DND-41 (cell line): ENCODE measurements around the gene ZNF79.

Source experiments
- EZH2 ChIP-seq: IDR thresholded peaks from 3 replicates; pipeline ENCODE4 v1.6.1; 2012; ENCODE audit warnings: borderline replicate concordance, low read depth, mild to moderate bottlenecking, moderate library complexity, low read length, inconsistent platforms; ENCODE audit not compliant: severe bottlenecking
- TF ChIP-seq, protein P1 (sequence below): IDR thresholded peaks from 2 replicates; pipeline ENCODE4 v1.5.1; 2012; ENCODE audit warnings: borderline replicate concordance, low read length, moderate library complexity, mild to moderate bottlenecking; ENCODE audit not compliant: poor library complexity, severe bottlenecking; ENCODE audit errors: extremely low read depth

DNA sequence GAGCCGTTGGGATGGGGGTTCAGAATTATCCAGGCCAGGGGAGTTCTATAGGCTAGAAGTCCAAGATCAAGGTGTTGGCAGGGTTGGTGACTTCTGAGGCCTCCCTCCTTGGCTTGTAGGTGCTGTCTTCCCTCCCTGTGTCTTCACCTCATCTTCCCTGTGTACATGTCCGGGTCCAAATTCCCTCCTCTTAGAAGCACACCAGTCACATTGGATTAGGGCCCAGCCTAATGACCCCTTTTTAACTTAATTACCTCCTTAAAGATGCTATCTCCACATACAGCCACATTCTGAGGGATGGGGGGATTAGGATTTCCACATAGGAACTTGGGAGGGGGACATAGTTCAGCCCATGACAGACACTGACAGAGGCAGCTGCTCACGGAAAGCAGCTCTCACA lies 39.2 kb downstream of the ZNF79 start:
- TF ChIP-seq, protein P1, sequence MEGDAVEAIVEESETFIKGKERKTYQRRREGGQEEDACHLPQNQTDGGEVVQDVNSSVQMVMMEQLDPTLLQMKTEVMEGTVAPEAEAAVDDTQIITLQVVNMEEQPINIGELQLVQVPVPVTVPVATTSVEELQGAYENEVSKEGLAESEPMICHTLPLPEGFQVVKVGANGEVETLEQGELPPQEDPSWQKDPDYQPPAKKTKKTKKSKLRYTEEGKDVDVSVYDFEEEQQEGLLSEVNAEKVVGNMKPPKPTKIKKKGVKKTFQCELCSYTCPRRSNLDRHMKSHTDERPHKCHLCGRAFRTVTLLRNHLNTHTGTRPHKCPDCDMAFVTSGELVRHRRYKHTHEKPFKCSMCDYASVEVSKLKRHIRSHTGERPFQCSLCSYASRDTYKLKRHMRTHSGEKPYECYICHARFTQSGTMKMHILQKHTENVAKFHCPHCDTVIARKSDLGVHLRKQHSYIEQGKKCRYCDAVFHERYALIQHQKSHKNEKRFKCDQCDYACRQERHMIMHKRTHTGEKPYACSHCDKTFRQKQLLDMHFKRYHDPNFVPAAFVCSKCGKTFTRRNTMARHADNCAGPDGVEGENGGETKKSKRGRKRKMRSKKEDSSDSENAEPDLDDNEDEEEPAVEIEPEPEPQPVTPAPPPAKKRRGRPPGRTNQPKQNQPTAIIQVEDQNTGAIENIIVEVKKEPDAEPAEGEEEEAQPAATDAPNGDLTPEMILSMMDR, result no peak
- TF ChIP-seq EZH2, result no peak
